Liver (tissue), 3 donors: ENCODE measurements around the gene TMPRSS2.

Experiments
- EGR1 ChIP-seq, 2 donors: IDR thresholded peaks; 2 replicates each; pipeline ENCODE4 v1.6.1; 2016 to 2018; ENCODE audit warnings: antibody characterized with exemption in 2 of 2, low read depth in 2 of 2
- TF ChIP-seq, protein P1 (sequence below): fragments of 150-350 bp; IDR thresholded peaks from 2 replicates; pipeline ENCODE4 v1.5.1; 2017; ENCODE audit warnings: improper control_type of control experiment, low read depth, low read length; ENCODE audit not compliant: missing input control
- donor health status: healthy.
- donor health status: healthy.

DNA sequence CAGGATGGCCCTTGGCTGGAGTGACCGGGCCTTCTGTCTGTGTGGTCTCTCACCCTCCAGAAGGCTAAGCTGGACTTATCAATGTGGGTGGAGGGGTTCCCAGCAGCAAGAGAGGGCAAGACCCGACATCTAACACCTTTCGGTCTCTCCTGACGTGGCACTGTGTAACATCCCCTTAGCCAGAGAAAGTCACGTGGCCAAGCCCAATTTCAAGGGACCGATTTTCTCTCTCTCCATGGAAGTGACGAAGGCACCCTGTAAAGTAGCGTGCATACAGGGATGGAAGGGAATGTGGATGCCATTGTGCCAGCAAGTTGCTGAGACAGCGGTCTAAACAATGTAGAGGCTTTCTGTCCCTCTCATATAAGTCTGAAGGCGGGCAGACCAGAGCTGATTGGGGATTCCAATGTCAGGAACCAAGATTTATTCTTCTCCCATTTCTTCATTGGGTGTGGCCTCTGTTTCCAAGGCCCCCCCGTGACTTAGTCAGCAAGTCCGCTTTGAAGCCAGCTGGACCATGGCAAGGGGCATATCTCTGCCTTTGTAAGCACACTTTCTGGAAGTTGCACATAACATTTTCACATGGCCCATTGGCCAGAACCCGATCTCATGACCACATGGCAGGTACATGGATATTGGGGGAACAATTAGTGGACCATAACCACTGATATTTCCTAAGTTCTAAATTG is 69.4 kb downstream of the TMPRSS2 start:
- TF ChIP-seq, protein P1, sequence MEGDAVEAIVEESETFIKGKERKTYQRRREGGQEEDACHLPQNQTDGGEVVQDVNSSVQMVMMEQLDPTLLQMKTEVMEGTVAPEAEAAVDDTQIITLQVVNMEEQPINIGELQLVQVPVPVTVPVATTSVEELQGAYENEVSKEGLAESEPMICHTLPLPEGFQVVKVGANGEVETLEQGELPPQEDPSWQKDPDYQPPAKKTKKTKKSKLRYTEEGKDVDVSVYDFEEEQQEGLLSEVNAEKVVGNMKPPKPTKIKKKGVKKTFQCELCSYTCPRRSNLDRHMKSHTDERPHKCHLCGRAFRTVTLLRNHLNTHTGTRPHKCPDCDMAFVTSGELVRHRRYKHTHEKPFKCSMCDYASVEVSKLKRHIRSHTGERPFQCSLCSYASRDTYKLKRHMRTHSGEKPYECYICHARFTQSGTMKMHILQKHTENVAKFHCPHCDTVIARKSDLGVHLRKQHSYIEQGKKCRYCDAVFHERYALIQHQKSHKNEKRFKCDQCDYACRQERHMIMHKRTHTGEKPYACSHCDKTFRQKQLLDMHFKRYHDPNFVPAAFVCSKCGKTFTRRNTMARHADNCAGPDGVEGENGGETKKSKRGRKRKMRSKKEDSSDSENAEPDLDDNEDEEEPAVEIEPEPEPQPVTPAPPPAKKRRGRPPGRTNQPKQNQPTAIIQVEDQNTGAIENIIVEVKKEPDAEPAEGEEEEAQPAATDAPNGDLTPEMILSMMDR, result no peak
- TF ChIP-seq EGR1 (IDR thresholded peaks at IDR 0.05; ENCODE audit: low read depth in 2 of 2), result no peak
